Neural cell (in vitro differentiated cells): ENCODE data around the gene KRT85.

ENCODE experiments used
- EP300 ChIP-seq: fragments of 450-650 bp; conservative IDR thresholded peaks from 2 replicates; pipeline ENCODE4 v1.6.1; 2014; ENCODE audit warnings: antibody characterized with exemption, mild to moderate bottlenecking, moderate library complexity; ENCODE audit not compliant: poor library complexity, severe bottlenecking
- TF ChIP-seq, protein P1 (sequence below): fragments of 450-650 bp; IDR thresholded peaks from 2 replicates; pipeline ENCODE4 v1.5.1; 2014; ENCODE audit warnings: antibody characterized with exemption, mild to moderate bottlenecking, moderate library complexity; ENCODE audit not compliant: poor library complexity, severe bottlenecking

DNA sequence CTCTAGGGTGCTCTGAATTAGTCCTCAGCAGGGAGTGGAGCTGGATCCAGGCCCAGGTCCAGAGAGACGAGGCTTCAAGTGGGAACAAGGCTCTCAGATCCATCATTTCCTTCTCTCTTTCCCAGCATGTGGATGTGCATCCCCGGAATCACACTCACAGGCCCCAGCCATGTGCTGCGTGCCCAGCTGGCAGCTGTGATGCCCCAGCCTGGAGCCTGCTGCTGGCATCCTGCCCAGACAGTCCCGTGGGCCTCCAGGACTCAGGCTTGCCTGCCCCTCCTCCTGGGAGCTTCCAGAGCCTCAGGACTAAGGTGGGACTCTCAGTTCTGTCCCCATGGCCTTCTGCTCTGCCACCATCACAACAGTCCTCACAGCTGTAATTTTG, 24.3 kb upstream of the KRT85 start:
- TF ChIP-seq, protein P1, sequence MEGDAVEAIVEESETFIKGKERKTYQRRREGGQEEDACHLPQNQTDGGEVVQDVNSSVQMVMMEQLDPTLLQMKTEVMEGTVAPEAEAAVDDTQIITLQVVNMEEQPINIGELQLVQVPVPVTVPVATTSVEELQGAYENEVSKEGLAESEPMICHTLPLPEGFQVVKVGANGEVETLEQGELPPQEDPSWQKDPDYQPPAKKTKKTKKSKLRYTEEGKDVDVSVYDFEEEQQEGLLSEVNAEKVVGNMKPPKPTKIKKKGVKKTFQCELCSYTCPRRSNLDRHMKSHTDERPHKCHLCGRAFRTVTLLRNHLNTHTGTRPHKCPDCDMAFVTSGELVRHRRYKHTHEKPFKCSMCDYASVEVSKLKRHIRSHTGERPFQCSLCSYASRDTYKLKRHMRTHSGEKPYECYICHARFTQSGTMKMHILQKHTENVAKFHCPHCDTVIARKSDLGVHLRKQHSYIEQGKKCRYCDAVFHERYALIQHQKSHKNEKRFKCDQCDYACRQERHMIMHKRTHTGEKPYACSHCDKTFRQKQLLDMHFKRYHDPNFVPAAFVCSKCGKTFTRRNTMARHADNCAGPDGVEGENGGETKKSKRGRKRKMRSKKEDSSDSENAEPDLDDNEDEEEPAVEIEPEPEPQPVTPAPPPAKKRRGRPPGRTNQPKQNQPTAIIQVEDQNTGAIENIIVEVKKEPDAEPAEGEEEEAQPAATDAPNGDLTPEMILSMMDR = no peak
- TF ChIP-seq EP300 = no peak
